KMS-11 (cell line): ENCODE measurements around the gene PIP.
"Not testable (repeated sequence)": the region's sequence is repeated elsewhere in the genome, so short reads cannot be mapped to it uniquely, and the experiment has no call there.

Experiments used
- H2AFZ ChIP-seq: fragments of 200-600 bp; sonication (generic); 2 replicates; pipeline ENCODE4 v1.6.1; 2016; ENCODE audit warnings: antibody characterized with exemption, mixed run types, low read depth
- H3K27ac ChIP-seq: fragments of 200-600 bp; sonication (generic); 2 replicates; pipeline ENCODE4 v1.6.1; 2016; ENCODE audit warnings: mild to moderate bottlenecking, mixed run types
- H3K27me3 ChIP-seq: fragments of 200-600 bp; sonication (generic); 2 replicates; pipeline ENCODE4 v1.6.1; 2017; ENCODE audit warnings: mild to moderate bottlenecking, low read depth, mixed run types, moderate library complexity; ENCODE audit not compliant: insufficient read depth
- H3K36me3 ChIP-seq: fragments of 200-600 bp; sonication (generic); 2 replicates; pipeline ENCODE4 v1.6.1; 2017; ENCODE audit warnings: mild to moderate bottlenecking, mixed run types; ENCODE audit not compliant: insufficient read depth
- H3K4me1 ChIP-seq: fragments of 200-600 bp; sonication (generic); 2 replicates; pipeline ENCODE4 v1.6.1; 2016; ENCODE audit warnings: mild to moderate bottlenecking, low read depth, mixed run types; ENCODE audit not compliant: poor library complexity, severe bottlenecking
- H3K4me2 ChIP-seq: fragments of 200-600 bp; sonication (generic); 2 replicates; pipeline ENCODE4 v1.7.0; 2016; ENCODE audit warnings: mild to moderate bottlenecking, mixed run types
- H3K4me3 ChIP-seq: fragments of 200-600 bp; sonication (generic); IDR thresholded peaks from 2 replicates; pipeline ENCODE4 v1.6.1; 2017; ENCODE audit warnings: low read depth, low read length, mixed read lengths; ENCODE audit not compliant: insufficient read depth
- H3K79me2 ChIP-seq: fragments of 200-600 bp; sonication (generic); 2 replicates; pipeline ENCODE4 v1.6.1; 2016; ENCODE audit warnings: low read depth, mixed run types; ENCODE audit not compliant: insufficient read depth
- H3K9ac ChIP-seq: fragments of 200-600 bp; sonication (generic); 2 replicates; pipeline ENCODE4 v1.6.1; 2016; ENCODE audit warnings: mild to moderate bottlenecking, mixed run types
- H4K20me1 ChIP-seq: fragments of 200-600 bp; sonication (generic); 2 replicates; pipeline ENCODE4 v1.6.1; 2016; ENCODE audit warnings: mild to moderate bottlenecking, mixed run types; ENCODE audit not compliant: insufficient read depth
- TF ChIP-seq, protein P1 (sequence below): fragments of 200-600 bp; sonication (generic); conservative IDR thresholded peaks from 2 replicates; pipeline ENCODE4 v1.6.1; 2017; ENCODE audit warnings: low read depth, mild to moderate bottlenecking, antibody characterized with exemption, low read length, moderate library complexity, mixed read lengths

Gene PIP

GRCh38 chr7:143147070-143147469 lies 15.2 kb downstream of the PIP start:
- Histone ChIP-seq H3K4me2 (no peak overlapping the region), H3K4me3 (no peak overlapping the region), H4K20me1 (no peaks in the 10 kb centered on the region), H3K36me3 (no peaks in the 10 kb centered on the region), H3K27me3 (no peaks in the 10 kb centered on the region), H2AFZ (no peak overlapping the region), H3K9ac (no peak overlapping the region), H3K4me1 (no peaks in the 10 kb centered on the region), H3K79me2 (no peaks in the 10 kb centered on the region), H3K27ac (no peak overlapping the region)
- TF ChIP-seq, protein P1, sequence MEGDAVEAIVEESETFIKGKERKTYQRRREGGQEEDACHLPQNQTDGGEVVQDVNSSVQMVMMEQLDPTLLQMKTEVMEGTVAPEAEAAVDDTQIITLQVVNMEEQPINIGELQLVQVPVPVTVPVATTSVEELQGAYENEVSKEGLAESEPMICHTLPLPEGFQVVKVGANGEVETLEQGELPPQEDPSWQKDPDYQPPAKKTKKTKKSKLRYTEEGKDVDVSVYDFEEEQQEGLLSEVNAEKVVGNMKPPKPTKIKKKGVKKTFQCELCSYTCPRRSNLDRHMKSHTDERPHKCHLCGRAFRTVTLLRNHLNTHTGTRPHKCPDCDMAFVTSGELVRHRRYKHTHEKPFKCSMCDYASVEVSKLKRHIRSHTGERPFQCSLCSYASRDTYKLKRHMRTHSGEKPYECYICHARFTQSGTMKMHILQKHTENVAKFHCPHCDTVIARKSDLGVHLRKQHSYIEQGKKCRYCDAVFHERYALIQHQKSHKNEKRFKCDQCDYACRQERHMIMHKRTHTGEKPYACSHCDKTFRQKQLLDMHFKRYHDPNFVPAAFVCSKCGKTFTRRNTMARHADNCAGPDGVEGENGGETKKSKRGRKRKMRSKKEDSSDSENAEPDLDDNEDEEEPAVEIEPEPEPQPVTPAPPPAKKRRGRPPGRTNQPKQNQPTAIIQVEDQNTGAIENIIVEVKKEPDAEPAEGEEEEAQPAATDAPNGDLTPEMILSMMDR = no peak

- no peaks in the 10 kb centered on the region for H3K27me3 ChIP-seq
- no peaks in the 10 kb centered on the region for H3K36me3 ChIP-seq
- no peak overlapping the region for H3K27ac ChIP-seq
- no peak overlapping the region for H3K4me2 ChIP-seq
- H3K4me3 ChIP-seq = no peak overlapping the region
- H2AFZ ChIP-seq = no peak overlapping the region
- TF ChIP-seq, protein P1 = no peak
- no peak overlapping the region for H3K9ac ChIP-seq
- H3K4me1 ChIP-seq = no peaks in the 10 kb centered on the region
- no peaks in the 10 kb centered on the region for H3K79me2 ChIP-seq
- H4K20me1 ChIP-seq = no peaks in the 10 kb centered on the region
Measured at GRCh38 chr7:143148050-143148449, 16.2 kb downstream of the PIP start.

DNA sequence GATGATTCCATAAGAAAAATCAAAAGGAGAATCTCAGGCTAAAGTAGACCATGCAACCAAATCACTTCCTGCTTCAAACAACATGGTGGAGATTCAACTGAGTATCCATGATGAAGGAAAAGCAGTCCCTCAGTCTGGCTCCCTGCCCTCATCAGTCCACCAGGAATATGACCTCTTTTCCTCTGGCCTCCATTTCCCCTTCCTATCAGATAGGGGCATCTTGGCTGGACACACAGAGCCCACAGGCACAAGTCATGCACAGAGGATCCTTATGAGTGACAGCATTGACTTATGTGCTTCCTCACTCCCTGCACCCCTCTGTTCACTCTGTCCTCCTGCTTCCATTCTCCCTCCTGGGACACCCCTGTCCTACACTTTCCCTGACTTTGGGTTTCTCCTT lies 16.8 kb downstream of the PIP start:
- no peak overlapping the region for H2AFZ ChIP-seq
- H3K4me1 ChIP-seq = no peaks in the 10 kb centered on the region
- H3K27ac ChIP-seq = no peak overlapping the region
- H4K20me1 ChIP-seq = no peaks in the 10 kb centered on the region
- no peaks in the 10 kb centered on the region for H3K36me3 ChIP-seq
- no peak overlapping the region for H3K4me3 ChIP-seq
- TF ChIP-seq, protein P1 = no peak
- no peaks in the 10 kb centered on the region for H3K79me2 ChIP-seq
- no peak overlapping the region for H3K9ac ChIP-seq
- H3K4me2 ChIP-seq = no peak overlapping the region
- no peaks in the 10 kb centered on the region for H3K27me3 ChIP-seq

- H3K79me2 ChIP-seq, H3K36me3 ChIP-seq, H3K4me1 ChIP-seq, H4K20me1 ChIP-seq, H3K27ac ChIP-seq, H2AFZ ChIP-seq, H3K9ac ChIP-seq, H3K27me3 ChIP-seq, H3K4me2 ChIP-seq, H3K4me3 ChIP-seq: not testable (repeated sequence)
Measured at GRCh38 chr7:143150696-143151095, 18.8 kb downstream of the PIP start.

GRCh38 chr7:143158617-143159016 lies 26.7 kb downstream of the PIP start:
- H3K27me3 ChIP-seq, H3K4me3 ChIP-seq, H3K4me1 ChIP-seq, H3K9ac ChIP-seq, H2AFZ ChIP-seq, H4K20me1 ChIP-seq, H3K79me2 ChIP-seq, H3K4me2 ChIP-seq, H3K36me3 ChIP-seq, H3K27ac ChIP-seq: not testable (repeated sequence)
